Measurements from ENCODE around the gene MC3R.

DNA sequence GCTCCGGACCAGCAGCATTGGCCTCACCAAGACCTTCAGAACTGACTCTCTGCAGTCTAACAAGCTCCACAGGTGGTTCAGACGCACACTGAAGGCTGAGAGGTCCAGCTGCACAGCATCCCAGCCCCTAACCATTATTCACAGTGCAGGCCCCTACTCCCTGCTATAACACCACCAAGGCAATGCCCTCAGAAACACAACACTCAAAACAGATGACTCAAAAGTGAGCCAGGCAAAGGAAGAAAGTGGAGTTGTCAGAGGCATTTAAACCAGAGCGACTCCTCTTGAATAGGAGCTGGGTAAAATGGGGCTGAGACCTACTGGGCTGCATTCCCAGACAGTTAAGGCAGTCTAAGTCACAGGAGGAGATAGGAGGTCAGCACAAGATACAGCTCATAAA lies 20.5 kb upstream of the MC3R start:
- TF ChIP-seq, protein P1, sequence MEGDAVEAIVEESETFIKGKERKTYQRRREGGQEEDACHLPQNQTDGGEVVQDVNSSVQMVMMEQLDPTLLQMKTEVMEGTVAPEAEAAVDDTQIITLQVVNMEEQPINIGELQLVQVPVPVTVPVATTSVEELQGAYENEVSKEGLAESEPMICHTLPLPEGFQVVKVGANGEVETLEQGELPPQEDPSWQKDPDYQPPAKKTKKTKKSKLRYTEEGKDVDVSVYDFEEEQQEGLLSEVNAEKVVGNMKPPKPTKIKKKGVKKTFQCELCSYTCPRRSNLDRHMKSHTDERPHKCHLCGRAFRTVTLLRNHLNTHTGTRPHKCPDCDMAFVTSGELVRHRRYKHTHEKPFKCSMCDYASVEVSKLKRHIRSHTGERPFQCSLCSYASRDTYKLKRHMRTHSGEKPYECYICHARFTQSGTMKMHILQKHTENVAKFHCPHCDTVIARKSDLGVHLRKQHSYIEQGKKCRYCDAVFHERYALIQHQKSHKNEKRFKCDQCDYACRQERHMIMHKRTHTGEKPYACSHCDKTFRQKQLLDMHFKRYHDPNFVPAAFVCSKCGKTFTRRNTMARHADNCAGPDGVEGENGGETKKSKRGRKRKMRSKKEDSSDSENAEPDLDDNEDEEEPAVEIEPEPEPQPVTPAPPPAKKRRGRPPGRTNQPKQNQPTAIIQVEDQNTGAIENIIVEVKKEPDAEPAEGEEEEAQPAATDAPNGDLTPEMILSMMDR (conservative IDR thresholded peaks at IDR 0.05; ENCODE audit: low read length), result no peak
- no peak for TF ChIP-seq EZH2phosphoT487 (IDR thresholded peaks at IDR 0.05; ENCODE audit: borderline replicate concordance)

Data from Loucy (cell line).